Activated CD4-positive, alpha-beta memory T cell treated with anti-CD3 and anti-CD28 coated beads, Interleukin-2, amount 10 ng/mL, durations not matched to agents 7 days and 5 days (primary cell): ENCODE data around the gene CTAG1B. TPM values are rescaled to one million over a fixed set of nuclear protein-coding genes. Genes with fewer than 3 reads are reported as not detected.
"Not testable (repeated sequence)": the region's sequence is repeated elsewhere in the genome, so short reads cannot be mapped to it uniquely, and the experiment has no call there.

Source experiments
- CTCF ChIA-PET: fragments of 350-600 bp; sonication (Branson Sonifier 250); formaldehyde crosslinking; loops from one replicate; lab custom pipeline; 2021; ENCODE audit warnings: antibody characterized with exemption, inconsistent platforms; lab: Charles Lee
- POLR2A ChIA-PET: fragments of 350-600 bp; sonication (Branson Sonifier 250); formaldehyde crosslinking; loops from one replicate; lab custom pipeline; 2021; ENCODE audit warnings: antibody characterized with exemption; lab: Charles Lee
- DNase-seq: peaks from one replicate; pipeline ENCODE4 v3.0.0-alpha.2; 2020
- H3K27ac Mint-ChIP-seq: one replicate; pipeline ENCODE4 v1.8.0; 2021; ENCODE audit warnings: mild to moderate bottlenecking, mixed read lengths
- H3K27me3 Mint-ChIP-seq: one replicate; pipeline ENCODE4 v1.8.0; 2021; ENCODE audit warnings: mixed read lengths
- H3K36me3 Mint-ChIP-seq: one replicate; pipeline ENCODE4 v1.8.0; 2021; ENCODE audit warnings: low read depth, mixed read lengths
- H3K4me1 Mint-ChIP-seq: one replicate; pipeline ENCODE4 v1.8.0; 2021; ENCODE audit warnings: mixed read lengths
- H3K4me3 Mint-ChIP-seq: one replicate; pipeline ENCODE4 v1.8.0; 2021; ENCODE audit warnings: mild to moderate bottlenecking, mixed read lengths
- H3K9me3 Mint-ChIP-seq: one replicate; pipeline ENCODE4 v1.8.0; 2021; ENCODE audit warnings: mixed read lengths
- total RNA-seq, 2 experiments: library from RNA; stranded (reverse); gene quantifications; one replicate each; pipeline ENCODE4 v1.2.3, GENCODE V29; 2021

The CTAG1B gene
- total RNA-seq, 2 experiments from 2014 or later = not detected

- DNase-seq = no peak
- CTCF ChIA-PET = no interaction called here
- H3K4me1 Mint-ChIP-seq = no peaks in the 10 kb centered on the region
- no peaks in the 10 kb centered on the region for H3K9me3 Mint-ChIP-seq
- no peak overlapping the region for H3K4me3 Mint-ChIP-seq
- no peaks in the 10 kb centered on the region for H3K36me3 Mint-ChIP-seq
- POLR2A ChIA-PET = no interaction called here
- no peaks in the 10 kb centered on the region for H3K27me3 Mint-ChIP-seq
- no peak overlapping the region for H3K27ac Mint-ChIP-seq
Observed at GRCh38 chrX:154650221-154650510, 31.1 kb upstream of the CTAG1B start.

GRCh38 chrX:154649503-154650220 lies 30.6 kb upstream of the CTAG1B start:
- no peak overlapping the region for H3K4me3 Mint-ChIP-seq
- DNase-seq = no peak
- H3K9me3 Mint-ChIP-seq = no peaks in the 10 kb centered on the region
- no peaks in the 10 kb centered on the region for H3K36me3 Mint-ChIP-seq
- CTCF ChIA-PET = no interaction called here
- no peaks in the 10 kb centered on the region for H3K27me3 Mint-ChIP-seq
- POLR2A ChIA-PET = no interaction called here
- H3K4me1 Mint-ChIP-seq = no peaks in the 10 kb centered on the region
- H3K27ac Mint-ChIP-seq = no peak overlapping the region

GRCh38 chrX:154648931-154649330 lies 29.8 kb upstream of the CTAG1B start:
- Mint-ChIP-seq H3K9me3 (no peaks in the 10 kb centered on the region), H3K27ac (no peak overlapping the region), H3K27me3 (no peaks in the 10 kb centered on the region), H3K4me3 (no peak overlapping the region), H3K36me3 (no peaks in the 10 kb centered on the region), H3K4me1 (no peaks in the 10 kb centered on the region)
- no peak for DNase-seq
- CTCF ChIA-PET = no interaction called here
- POLR2A ChIA-PET = no interaction called here

- H3K27me3 Mint-ChIP-seq, H3K9me3 Mint-ChIP-seq, H3K4me1 Mint-ChIP-seq, CTCF ChIA-PET, POLR2A ChIA-PET, H3K4me3 Mint-ChIP-seq, H3K36me3 Mint-ChIP-seq, DNase-seq, H3K27ac Mint-ChIP-seq: not testable (repeated sequence)
Observed at GRCh38 chrX:154645745-154646378, 26.8 kb upstream of the CTAG1B start.

- CTCF ChIA-PET, DNase-seq, H3K27ac Mint-ChIP-seq, H3K9me3 Mint-ChIP-seq, H3K27me3 Mint-ChIP-seq, H3K4me3 Mint-ChIP-seq, POLR2A ChIA-PET, H3K4me1 Mint-ChIP-seq, H3K36me3 Mint-ChIP-seq: not testable (repeated sequence)
Observed at GRCh38 chrX:154643708-154644107, 24.6 kb upstream of the CTAG1B start.

GRCh38 chrX:154641740-154642139 lies 22.7 kb upstream of the CTAG1B start:
- POLR2A ChIA-PET, H3K4me3 Mint-ChIP-seq, H3K9me3 Mint-ChIP-seq, H3K27ac Mint-ChIP-seq, H3K4me1 Mint-ChIP-seq, H3K27me3 Mint-ChIP-seq, CTCF ChIA-PET, DNase-seq, H3K36me3 Mint-ChIP-seq: not testable (repeated sequence)

- H3K4me1 Mint-ChIP-seq, H3K36me3 Mint-ChIP-seq, POLR2A ChIA-PET, DNase-seq, CTCF ChIA-PET, H3K27ac Mint-ChIP-seq, H3K27me3 Mint-ChIP-seq, H3K4me3 Mint-ChIP-seq, H3K9me3 Mint-ChIP-seq: not testable (repeated sequence)
Observed at GRCh38 chrX:154633661-154634060, 14.6 kb upstream of the CTAG1B start.

GRCh38 chrX:154630949-154631348 lies 11.9 kb upstream of the CTAG1B start:
- DNase-seq, H3K4me1 Mint-ChIP-seq, H3K36me3 Mint-ChIP-seq, H3K4me3 Mint-ChIP-seq, POLR2A ChIA-PET, H3K27ac Mint-ChIP-seq, H3K9me3 Mint-ChIP-seq, CTCF ChIA-PET, H3K27me3 Mint-ChIP-seq: not testable (repeated sequence)

- H3K27me3 Mint-ChIP-seq, POLR2A ChIA-PET, CTCF ChIA-PET, DNase-seq, H3K4me3 Mint-ChIP-seq, H3K27ac Mint-ChIP-seq, H3K36me3 Mint-ChIP-seq, H3K9me3 Mint-ChIP-seq, H3K4me1 Mint-ChIP-seq: not testable (repeated sequence)
Observed at GRCh38 chrX:154628960-154629359, 9.9 kb upstream of the CTAG1B start.

GRCh38 chrX:154620767-154621414 lies 1.8 kb upstream of the CTAG1B start:
- DNase-seq, H3K36me3 Mint-ChIP-seq, POLR2A ChIA-PET, H3K27ac Mint-ChIP-seq, H3K4me3 Mint-ChIP-seq, H3K27me3 Mint-ChIP-seq, CTCF ChIA-PET, H3K9me3 Mint-ChIP-seq, H3K4me1 Mint-ChIP-seq: not testable (repeated sequence)

GRCh38 chrX:154613586-154613985 lies 5.5 kb downstream of the CTAG1B start:
- POLR2A ChIA-PET, H3K9me3 Mint-ChIP-seq, H3K27ac Mint-ChIP-seq, H3K27me3 Mint-ChIP-seq, DNase-seq, CTCF ChIA-PET, H3K4me1 Mint-ChIP-seq, H3K36me3 Mint-ChIP-seq, H3K4me3 Mint-ChIP-seq: not testable (repeated sequence)

GRCh38 chrX:154611146-154611545 lies 7.9 kb downstream of the CTAG1B start:
- H3K4me1 Mint-ChIP-seq, H3K4me3 Mint-ChIP-seq, H3K27ac Mint-ChIP-seq, POLR2A ChIA-PET, CTCF ChIA-PET, H3K36me3 Mint-ChIP-seq, H3K27me3 Mint-ChIP-seq, DNase-seq, H3K9me3 Mint-ChIP-seq: not testable (repeated sequence)

GRCh38 chrX:154608823-154609222 lies 10.3 kb downstream of the CTAG1B start:
- H3K4me1 Mint-ChIP-seq = peaks cover 13% of the 10 kb centered on the region
- H3K36me3 Mint-ChIP-seq, H3K27ac Mint-ChIP-seq, DNase-seq, POLR2A ChIA-PET, H3K4me3 Mint-ChIP-seq, CTCF ChIA-PET, H3K27me3 Mint-ChIP-seq, H3K9me3 Mint-ChIP-seq: not testable (repeated sequence)

- DNase-seq, H3K27ac Mint-ChIP-seq, H3K9me3 Mint-ChIP-seq, H3K4me3 Mint-ChIP-seq, H3K27me3 Mint-ChIP-seq, H3K36me3 Mint-ChIP-seq, POLR2A ChIA-PET, CTCF ChIA-PET: not testable (repeated sequence)
- H3K4me1 Mint-ChIP-seq = peaks cover 13% of the 10 kb centered on the region
Observed at GRCh38 chrX:154607976-154608375, 11.1 kb downstream of the CTAG1B start.
